Upper lobe of left lung (tissue), 4 donors: ENCODE measurements around the gene SF3A1.

ENCODE experiments used
- POLR2AphosphoS5 ChIP-seq, 2 donors: sonication (generic); formaldehyde crosslinking; IDR thresholded peaks; one replicate each; pipeline ENCODE4 v1.5.1; 2017; ENCODE audit warnings: antibody characterized with exemption in 2 of 2
- TF ChIP-seq, protein P1 (sequence below), 6 experiments: fragments of 450-650 bp in 4 of 6; fragments of 200-600 bp in 2 of 6; sonication (generic) in 2 of 6; IDR thresholded peaks; one replicate each; pipeline ENCODE4 v1.5.1; 2016 to 2019; ENCODE audit warnings: antibody characterized with exemption in 6 of 6

- TF ChIP-seq, protein P1, sequence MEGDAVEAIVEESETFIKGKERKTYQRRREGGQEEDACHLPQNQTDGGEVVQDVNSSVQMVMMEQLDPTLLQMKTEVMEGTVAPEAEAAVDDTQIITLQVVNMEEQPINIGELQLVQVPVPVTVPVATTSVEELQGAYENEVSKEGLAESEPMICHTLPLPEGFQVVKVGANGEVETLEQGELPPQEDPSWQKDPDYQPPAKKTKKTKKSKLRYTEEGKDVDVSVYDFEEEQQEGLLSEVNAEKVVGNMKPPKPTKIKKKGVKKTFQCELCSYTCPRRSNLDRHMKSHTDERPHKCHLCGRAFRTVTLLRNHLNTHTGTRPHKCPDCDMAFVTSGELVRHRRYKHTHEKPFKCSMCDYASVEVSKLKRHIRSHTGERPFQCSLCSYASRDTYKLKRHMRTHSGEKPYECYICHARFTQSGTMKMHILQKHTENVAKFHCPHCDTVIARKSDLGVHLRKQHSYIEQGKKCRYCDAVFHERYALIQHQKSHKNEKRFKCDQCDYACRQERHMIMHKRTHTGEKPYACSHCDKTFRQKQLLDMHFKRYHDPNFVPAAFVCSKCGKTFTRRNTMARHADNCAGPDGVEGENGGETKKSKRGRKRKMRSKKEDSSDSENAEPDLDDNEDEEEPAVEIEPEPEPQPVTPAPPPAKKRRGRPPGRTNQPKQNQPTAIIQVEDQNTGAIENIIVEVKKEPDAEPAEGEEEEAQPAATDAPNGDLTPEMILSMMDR (IDR thresholded peaks at IDR 0.05), result no peak
- TF ChIP-seq POLR2AphosphoS5 (IDR thresholded peaks at IDR 0.05), result no peak
Observed at GRCh38 chr22:30373331-30374325, 16.9 kb upstream of the SF3A1 start.
